Activated naive CD4-positive, alpha-beta T cell (primary cell): ENCODE measurements around the gene CPT1B.
"Not testable (repeated sequence)": the region's sequence is repeated elsewhere in the genome, so short reads cannot be mapped to it uniquely, and the experiment has no call there.

Experiments used
- DNase-seq, 4 experiments: peaks; one replicate each; lab custom pipeline; 2025; lab: John Stamatoyannopoulos, UW

Gene CPT1B

DNA sequence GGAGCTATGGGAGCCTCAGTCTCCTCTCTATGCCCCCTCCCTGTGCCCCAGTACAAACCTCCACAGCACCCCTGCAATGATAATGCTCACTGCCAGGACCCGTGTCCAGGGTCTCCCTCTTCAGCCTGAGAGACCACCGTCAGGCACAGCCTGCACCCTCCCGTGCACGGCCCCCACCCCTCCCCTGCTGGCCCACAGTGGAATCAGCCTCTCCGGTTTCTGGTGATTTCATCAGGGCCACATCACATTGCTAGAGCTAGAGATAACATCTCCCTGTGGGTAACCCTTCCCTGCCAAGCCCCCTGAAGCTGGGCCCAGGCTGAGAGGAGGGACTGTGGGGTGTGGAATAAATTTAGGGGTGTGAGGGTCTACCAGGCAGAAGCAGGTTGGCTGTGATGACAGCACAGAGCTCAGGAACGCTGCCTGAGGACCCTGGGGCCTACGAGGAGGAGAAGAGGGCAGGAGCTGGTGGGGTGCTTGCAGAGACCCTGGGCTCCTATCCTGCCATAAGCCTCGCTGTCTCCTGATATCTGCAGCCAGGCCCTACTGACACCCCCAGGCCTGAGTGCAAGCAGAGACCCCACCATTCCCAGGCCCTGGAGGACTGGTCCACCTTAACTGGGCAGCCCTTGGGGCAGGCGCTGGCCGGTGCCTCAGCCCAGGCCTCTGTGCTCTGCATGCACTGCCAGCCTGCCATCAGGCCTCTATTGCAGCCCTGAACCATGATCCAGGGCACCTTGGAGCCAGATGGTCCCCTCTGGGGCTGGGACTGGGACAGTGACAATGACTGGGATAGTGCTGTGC is 32.5 kb downstream of the CPT1B start, which contains the start of gene KLHDC7B:
Gene KLHDC7B (plus strand): TSS at position 378 of the 804 bp plus-strand sequence. CDS start 345 bp downstream, at position 723.
- no peak for DNase-seq

DNA sequence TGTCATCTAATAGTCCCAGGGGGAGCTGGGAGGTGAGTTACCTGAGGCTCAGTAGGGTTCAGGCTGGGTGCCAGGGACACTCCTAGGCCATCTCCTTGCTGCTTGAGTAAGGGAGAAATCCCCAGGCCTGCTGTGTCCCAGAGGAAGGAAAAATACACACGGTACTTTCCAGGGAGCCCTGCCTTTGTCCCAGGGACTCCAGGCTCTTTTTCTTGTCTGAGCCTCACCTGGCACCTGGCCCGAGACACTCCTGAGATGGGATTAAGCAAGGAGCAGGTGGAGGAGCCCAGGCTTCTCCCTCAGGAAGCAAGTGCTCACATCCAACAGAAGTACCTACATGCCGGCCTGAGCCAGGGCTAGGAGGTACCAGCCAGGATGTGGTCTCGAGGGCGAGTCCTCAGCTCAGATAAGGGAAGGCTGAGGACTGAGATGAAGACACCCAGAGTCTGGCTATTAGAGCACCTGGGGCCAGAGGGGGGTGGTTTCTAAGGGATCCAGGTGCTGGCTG is 33.4 kb downstream of the CPT1B start:
- DNase-seq, result no peak

DNA sequence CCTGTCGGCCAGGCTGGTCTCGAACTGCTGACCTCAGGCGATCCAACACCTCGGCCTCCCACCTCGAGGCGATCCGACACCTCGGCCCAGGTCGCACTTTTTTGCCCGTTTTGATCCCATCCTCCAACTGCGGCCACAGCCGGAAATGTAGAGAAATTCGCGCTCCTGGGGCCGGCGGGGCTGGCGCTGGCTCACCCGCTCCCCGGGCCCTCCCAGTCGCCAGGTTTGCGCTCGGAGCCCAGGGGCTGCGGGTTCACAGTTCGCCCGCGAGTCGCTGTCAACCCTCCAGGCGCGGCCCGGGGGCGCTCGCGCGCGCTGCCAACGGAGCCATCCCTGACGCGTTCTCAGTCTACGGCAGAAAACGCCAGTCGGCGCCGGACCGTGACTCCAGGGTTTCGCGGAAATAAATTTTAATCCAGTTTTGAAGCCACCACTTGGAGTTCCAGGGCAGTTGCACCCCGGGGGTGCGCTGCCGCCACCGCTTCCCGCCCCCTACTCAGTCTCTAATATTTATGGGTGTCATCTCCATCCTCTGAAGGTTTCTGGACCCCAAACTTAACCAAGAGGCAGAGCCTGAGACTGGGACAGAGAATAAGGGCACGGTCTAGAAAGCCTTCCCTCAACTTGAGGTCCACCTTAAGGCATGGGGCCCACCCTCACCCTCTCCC is 34.0 kb downstream of the CPT1B start:
- DNase-seq, result peak; percentile 50 to 78 (median 64)

DNA sequence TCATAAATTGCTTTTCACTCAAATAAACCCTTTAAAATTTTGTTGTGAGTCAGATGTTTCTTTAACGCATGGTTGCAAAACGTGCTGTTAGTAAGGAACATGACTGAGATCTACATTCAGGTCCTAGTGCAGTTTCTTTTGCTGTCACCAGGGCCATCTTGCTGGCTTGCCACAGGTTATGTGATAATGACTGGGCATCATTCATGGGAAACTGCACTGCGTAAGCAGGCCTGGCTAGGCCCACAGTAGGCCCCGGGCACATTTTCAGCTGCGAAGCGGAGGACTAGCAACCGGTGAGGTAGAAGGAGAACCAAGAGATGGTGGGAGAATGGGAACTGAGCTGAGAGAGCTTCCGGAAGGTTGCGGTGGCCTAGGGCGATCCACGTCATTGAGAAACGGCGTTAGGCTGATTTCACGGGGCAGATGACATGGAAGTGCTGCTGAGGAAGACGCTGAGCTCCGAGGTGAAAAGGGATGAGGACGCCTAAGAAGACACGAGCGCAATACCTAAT is 35.8 kb downstream of the CPT1B start:
- no peak for DNase-seq

DNA sequence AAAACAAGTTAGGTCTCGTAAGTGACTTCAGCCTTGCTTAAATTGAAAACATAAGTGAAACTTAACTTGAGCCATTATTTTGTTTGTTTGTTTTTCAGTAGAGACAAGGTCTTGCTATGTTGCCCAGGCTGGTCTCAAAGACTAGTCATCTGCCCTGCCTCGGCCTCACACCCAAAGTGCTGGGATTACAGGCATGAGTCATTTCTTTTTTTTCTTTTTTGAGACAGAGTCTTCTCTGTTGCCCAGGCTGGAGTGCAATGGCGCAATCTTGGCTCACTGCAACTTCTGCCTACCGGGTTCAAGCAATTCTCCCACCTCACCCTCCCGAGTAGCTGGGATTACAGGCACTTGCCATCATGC is 36.6 kb downstream of the CPT1B start:
- not testable (repeated sequence) for DNase-seq

DNA sequence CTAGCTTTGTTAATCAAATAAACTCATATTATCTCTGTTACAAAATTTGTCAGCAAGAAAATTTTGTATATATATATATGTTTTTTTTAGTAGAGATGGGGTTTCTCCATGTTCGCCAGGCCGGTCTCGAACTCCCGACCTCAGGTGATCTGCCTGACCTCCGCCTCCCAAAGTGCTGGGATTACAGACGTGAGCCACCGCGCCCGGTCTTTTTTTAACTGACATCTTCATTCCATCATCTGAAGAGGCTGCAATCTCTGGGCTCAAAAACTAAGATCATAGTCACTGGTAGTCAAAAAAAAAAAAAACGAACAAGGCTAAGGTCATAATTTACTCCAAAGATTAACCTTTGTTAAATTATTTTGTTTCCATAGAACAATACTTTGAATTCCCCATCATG is 37.8 kb downstream of the CPT1B start:
- DNase-seq, result no peak

DNA sequence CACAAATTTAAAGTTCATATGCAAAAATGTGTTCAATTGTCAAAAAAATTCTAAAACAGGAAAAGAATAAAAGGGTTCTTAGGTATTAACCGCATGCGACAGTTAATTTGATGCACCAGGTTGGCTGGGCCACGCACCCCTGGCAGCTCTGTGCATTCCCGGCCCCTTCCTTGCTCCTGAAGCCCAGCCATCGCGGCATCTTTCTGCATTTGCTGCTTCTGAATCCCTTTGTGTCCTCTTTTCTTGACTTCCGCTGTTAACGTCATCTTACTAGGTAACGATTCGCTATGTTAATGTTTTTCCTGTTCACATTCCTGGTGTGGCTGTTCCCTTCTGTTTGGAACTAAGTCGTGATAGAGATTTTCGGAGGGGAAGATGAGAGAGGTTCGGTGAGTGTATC is 40.5 kb downstream of the CPT1B start:
- no peak for DNase-seq

DNA sequence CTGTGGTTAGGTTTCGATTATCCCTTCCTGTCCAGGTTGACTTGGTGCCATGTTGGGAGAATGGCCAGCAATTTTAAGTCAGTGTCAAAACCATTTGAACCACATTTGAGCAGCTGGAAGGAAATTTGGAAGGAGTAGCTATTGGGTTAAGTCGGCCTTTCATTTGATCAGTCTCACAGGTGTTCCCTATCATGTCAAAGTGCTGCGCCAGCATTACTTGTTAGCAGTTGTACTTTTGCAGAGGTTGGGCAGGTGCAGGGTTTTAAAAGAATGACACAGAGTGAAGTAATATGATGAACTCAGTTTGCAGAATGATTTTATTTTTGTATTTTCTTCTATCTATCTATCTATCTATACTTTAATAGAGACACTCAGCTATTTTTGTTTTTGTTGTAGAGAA is 42.0 kb downstream of the CPT1B start:
- DNase-seq, result no peak

DNA sequence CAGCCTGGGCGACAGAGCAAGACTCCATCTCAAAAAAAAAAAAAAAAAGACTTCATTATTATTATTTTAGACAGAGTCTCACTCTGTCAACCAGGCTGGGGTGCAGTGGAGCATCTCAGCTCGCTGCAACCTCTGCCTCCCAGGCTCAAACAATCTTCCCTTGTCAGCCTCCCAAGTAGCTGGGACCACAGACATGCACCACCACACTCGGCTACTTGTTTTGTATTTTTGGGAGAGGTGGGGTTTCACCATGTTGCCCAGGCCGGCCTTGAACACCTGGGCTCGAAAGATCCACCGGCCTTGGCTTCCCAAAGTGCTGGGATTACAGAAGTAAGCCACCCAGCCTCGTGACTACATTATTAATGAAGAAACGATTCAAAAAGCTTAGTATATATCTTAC is 43.1 kb downstream of the CPT1B start:
- DNase-seq, result no peak

DNA sequence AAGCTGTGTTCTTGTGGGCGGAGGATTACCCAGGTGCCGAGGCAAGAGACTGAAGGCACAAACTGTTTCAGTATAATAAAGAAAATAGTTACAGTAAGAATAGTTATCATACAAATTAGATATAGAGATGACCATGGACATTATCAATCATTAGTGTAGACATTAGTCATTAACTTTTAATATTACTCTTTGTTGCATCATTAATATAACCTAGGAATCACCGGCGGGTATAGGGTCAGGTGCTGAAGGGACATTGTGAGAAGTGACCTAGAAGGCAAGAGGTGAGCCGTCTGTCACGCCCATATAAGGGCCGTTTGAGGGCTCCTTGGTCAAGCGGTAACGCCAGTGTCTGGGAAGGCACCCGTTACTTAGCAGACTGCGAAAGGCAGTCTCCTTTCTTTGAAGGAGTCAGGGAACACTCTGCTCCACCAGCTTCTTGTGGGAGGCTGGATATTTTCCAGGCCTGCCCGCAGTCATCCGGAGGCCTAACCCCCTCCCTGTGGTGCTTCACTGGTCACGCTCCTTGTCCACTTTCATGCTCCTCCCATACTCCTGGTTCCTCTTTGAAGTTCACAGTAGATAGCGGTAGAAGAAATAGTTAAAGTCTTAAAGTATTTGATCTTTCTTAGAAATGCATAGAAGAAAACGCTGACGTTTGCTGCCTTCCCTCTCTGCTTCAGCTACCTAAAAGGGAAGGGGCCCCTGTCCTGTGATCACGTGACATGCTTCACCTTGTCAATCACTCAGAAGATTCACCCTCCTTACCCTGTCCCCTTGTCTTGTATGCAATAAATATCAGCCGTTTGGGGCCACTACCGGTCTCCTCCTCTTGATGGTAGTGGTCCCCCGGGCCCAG is 44.1 kb downstream of the CPT1B start:
- not testable (repeated sequence) for DNase-seq

DNA sequence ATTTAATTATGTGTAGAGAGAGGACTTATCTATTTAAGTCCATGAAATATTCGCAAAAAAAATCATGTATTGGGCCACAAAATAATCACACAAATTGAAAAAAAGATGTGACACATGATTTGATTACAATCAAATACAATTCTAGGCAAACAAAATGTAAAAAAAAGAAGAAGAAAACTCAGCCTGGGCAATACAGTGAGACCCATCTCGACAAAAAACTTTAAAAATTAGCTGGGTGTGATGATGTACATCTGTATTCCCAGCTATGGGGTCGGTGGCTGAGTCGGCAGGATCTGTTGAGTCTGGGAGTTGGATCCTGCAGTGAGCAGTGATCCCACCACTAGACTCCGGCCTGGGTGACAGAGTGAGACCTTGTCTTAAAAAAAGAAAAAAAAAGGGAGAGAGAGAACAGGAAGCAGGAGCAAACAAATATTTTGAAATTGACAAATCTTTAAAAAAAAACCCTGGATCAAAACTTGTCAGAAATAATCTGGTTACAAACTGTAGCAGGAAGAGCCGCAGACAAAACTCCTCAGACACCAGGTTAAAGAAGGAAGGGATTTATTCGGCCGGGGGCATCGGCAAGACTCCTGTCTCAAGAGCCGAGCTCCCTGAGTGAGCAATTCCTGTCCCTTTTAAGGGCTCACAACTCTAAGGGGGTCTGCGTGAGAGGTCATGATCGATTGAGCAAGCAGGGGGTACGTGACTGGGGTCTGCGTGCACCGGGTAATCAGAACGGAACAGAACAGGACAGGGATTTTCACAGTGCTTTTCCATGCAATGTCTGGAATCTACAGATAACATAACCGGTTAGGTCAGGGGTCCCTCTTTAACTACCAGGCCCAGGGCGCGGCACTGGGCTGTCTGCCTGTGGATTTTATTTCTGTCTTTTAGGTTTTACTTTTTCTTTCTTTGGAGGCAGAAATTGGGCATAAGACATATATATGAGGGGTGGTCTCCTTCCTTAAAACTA is 45.1 kb downstream of the CPT1B start:
- DNase-seq, result no peak

DNA sequence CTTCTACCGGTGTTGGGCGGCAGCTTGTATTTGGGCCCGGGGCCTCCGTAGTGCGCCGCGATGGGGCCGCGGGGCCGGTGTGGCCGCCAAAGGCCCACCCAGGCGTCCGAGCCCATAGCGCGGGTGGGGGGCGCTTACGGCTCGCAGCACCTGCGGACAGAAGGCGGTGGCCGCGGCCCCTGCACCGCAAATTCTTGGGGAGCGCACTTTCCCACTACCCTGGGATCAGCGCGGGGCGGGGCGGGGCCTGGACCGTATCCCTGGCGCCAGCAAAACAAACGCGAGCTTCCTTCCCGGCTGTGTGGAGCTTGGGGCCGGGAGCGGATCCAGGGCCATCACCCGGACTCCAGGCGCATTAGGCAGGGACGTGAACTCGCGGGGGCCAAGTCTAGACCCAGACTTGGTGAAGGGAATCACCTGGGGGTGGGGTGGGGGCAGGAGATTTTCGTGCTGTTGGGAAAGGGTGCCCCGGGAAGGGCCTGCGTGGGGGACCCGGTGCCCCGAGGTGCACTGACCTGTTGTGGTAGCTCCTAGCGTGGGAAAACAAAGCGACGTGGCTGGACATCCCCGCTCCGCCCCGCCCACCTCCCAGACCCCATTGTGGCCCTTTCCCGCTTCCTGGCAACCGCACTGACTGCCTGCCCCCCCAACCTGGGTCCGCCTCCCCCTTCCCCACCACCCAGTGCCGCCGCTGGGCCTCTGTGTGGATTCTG is 46.1 kb downstream of the CPT1B start:
- no peak for DNase-seq

DNA sequence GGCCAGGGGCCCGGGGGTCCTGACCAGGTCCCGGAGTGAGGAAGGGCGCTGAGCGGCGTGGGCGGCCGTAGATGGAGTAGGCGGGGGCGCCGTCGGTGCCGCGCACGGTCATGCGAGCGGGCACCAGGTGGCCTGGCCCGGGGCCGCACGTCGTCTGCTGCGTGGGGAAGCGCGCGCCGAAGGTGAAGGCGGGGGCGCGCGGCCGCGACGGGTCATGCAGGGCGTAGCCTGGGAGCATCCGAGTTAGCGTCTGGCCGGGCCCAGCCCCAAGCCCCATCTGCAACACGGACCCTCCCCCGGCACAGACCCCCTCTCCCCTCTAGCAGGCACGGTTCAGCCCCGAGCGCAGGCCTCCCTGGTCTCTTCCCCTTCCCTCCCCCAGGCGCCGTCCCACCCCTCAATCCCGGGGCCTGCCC is 46.7 kb downstream of the CPT1B start:
- peak in 2 of 4 experiments; percentile 56 to 63 for DNase-seq

DNA sequence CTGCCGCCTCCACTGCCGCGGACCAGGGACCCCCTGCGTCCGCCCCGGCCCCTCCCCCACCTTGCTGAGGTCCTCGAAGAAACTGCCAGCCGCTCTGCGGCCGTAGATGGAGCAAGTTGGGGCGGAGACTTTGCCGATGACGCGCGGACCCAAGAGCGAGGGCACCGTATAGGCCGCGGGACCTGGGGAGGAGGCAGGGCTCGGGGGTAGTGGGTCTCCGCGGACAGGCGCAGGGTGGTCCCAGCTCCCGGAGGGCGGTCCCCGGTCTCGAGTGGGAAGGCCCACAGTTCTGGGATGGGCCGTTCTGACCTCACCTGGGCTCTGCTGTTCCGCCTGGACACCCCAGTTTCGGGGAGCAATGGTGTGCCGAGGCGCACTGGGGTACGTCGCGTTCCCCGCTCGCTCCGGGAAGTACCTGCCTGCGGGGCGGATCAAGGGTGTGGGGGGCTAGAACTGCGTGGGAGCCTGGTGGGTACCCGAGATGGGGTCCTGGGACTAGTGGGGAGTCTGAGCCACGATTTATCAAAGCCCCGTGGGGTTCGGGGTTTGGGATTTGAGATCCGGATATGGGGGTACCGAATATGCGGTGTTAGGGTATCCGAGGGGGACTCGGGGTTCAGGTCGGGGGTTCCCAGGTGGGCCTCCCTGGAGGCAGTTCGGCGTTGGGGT is 47.2 kb downstream of the CPT1B start:
- DNase-seq, result peak; percentile 41 to 69 (median 60)

DNA sequence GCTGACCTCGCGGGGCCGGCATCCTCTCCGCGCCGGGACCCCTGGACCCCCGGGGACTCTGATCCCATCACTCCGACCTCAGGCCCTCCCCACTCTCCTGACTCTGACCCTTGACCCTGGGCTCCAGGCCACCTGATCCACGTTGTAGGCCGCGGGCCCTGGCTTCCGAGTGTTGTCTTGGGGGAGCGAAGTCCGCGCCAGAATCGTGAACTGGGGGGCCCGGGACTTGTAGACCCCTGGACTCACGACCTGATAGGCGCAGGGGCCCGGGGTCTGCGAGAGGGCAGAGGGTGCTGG is 47.7 kb downstream of the CPT1B start:
- DNase-seq, result no peak

DNA sequence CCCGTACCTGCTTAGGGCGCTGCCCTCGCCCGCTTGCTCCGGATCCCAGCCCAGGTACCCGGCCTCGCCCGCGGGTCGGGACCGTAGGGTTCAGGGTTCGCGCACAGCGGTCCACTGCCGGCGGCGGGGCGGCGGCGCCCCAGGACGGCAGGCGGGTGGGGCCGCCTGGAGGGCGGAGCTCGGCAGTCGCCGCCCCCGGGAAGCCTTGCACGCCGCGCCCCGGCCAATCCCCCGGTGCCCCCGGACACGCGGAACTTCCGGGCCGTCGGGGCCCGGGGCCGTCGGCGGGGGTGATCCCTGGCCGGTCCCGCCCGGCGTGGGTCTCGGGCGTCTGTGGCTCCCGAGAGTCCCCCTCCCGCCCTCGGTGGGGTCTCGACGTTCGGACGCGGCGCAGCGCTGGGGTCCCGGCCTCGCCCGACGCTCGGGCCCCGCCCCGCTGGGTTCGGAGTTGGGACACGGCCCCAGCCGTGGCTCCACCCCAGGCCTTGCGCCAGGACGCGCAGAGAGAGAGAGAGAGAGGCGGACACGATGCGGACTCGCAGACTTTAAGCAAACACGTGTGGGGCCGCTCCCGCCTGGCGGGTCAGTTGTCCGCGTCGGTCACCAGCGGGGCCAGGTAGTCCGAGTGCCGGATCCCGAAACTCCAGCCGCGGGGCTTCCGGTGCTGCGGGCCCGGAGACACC is 48.2 kb downstream of the CPT1B start, which contains the start of gene TYMP:
Gene TYMP (minus strand): TSS at position 116 of the 683 bp plus-strand sequence. CDS start 303 bp downstream, outside the sequence.
- DNase-seq, result peak in 2 of 4 experiments; percentile 34 to 60

DNA sequence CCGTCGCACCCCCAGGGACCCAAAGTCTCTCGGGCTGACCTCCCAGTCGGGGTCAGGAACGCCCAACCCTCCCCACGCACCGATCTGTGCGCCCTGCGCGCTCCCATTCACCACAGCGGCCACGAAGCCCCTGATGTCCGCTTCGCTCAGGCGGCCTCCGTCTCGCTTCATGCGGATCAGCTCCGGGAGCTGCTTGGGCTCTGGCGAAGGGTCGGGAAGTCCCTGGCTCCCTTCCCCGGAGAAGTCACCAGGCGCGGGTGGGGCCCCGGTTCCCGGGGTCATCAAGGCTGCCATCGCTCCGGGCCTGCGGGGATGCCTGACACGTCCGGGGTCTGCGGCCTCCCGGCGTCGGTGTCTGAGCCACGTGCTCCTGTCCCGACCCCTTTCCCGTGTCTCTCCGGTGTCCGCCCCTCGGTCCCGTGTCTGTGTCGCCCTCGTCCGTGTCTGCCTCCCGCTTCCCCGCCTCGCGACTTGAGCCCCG is 48.8 kb downstream of the CPT1B start:
- no peak for DNase-seq

DNA sequence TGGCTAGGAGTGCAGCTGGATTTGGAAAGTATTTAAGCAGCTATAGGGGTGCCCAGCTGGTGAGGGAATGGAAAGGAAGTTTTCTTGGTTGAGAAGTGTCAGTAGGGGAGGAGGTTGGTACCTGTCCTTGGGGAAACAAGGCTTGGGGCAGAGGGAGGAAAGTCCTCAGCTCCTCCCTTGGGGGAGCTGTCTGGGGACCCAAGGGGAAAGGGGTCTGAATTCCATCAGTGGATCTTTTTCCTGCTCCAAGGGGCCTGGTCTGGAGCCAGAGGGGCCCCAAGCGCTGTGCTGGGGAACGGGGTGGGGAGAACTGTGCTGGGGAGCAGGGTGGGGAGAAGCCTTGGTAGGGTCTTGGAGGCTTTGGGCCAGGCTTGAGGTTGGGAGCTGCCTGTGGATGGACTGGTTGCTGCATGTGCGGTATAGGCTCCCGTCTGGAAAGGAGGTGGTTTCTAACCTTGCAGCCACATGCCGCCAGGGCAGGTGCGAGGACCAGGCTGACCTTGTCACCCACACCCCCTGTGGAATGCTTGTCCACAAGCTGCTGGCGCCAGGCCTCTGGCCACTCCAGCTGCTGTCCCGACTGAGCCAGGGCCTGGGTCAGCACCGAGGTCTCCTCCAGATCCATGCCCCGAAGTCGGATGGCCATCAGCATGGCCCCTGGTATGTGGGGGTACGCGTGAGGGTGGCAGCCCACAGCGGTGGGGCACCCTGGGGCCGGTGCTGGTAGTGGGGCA is 49.4 kb downstream of the CPT1B start:
- no peak for DNase-seq
